Activated T-helper 17 cell treated with anti-CD3 and anti-CD28 coated beads, Interleukin-2, amount 50 U/mL, for 72 hours (primary cell): ENCODE results near the gene EVI2A. TPM values are rescaled to one million over a fixed set of nuclear protein-coding genes. Genes with fewer than 3 reads are reported as not detected.

Experiments
- ATAC-seq: fragments of 150-1000 bp; cut with Tn5 transposase; replicated peaks from 2 replicates; pipeline ENCODE4 v1.10.0; 2021; ENCODE audit warnings: mild to moderate bottlenecking, moderate library complexity
- H3K27ac Mint-ChIP-seq: one replicate; pipeline ENCODE4 v1.8.0; 2022; ENCODE audit warnings: mixed read lengths
- H3K27me3 Mint-ChIP-seq: one replicate; pipeline ENCODE4 v1.8.0; 2022; ENCODE audit warnings: mixed read lengths
- H3K36me3 Mint-ChIP-seq: one replicate; pipeline ENCODE4 v1.8.0; 2022; ENCODE audit warnings: low read depth, mild to moderate bottlenecking, mixed read lengths
- H3K4me1 Mint-ChIP-seq: one replicate; pipeline ENCODE4 v1.8.0; 2022; ENCODE audit warnings: mixed read lengths
- H3K4me3 Mint-ChIP-seq: one replicate; pipeline ENCODE4 v1.8.0; 2022; ENCODE audit warnings: mild to moderate bottlenecking, mixed read lengths
- H3K9me3 Mint-ChIP-seq: one replicate; pipeline ENCODE4 v1.8.0; 2022; ENCODE audit warnings: mixed read lengths
- total RNA-seq, 2 donors: library from RNA; stranded (reverse); gene quantifications; one replicate each; pipeline ENCODE4 v1.2.3, GENCODE V29; 2022

Gene EVI2A
- total RNA-seq, 2 donors from 2014 or later: 11.7 to 21.8 TPM

GRCh38 chr17:31274252-31274651 lies 47.2 kb downstream of the EVI2A start:
- Mint-ChIP-seq H3K27ac (no peak overlapping the region), H3K27me3 (no peaks in the 10 kb centered on the region), H3K4me1 (no peaks in the 10 kb centered on the region), H3K36me3 (peaks cover 6% of the 10 kb centered on the region), H3K9me3 (no peaks in the 10 kb centered on the region), H3K4me3 (no peak overlapping the region)
- ATAC-seq: no peak

GRCh38 chr17:31273516-31273915 lies 47.9 kb downstream of the EVI2A start:
- H3K27ac Mint-ChIP-seq: no peak overlapping the region
- no peak overlapping the region for H3K4me3 Mint-ChIP-seq
- H3K9me3 Mint-ChIP-seq: no peaks in the 10 kb centered on the region
- peaks cover 11% of the 10 kb centered on the region for H3K36me3 Mint-ChIP-seq
- H3K27me3 Mint-ChIP-seq: no peaks in the 10 kb centered on the region
- ATAC-seq: no peak
- H3K4me1 Mint-ChIP-seq: no peaks in the 10 kb centered on the region

- Mint-ChIP-seq H3K4me3 (no peak overlapping the region), H3K9me3 (no peaks in the 10 kb centered on the region), H3K27me3 (no peaks in the 10 kb centered on the region), H3K27ac (no peak overlapping the region), H3K36me3 (peaks cover 16% of the 10 kb centered on the region), H3K4me1 (no peaks in the 10 kb centered on the region)
- no peak for ATAC-seq
Observed at GRCh38 chr17:31272803-31273202, 48.6 kb downstream of the EVI2A start.

GRCh38 chr17:31272236-31272635 lies 49.2 kb downstream of the EVI2A start:
- Mint-ChIP-seq H3K36me3 (peaks cover 21% of the 10 kb centered on the region), H3K27me3 (no peaks in the 10 kb centered on the region), H3K27ac (no peak overlapping the region), H3K4me1 (no peaks in the 10 kb centered on the region), H3K4me3 (no peak overlapping the region), H3K9me3 (no peaks in the 10 kb centered on the region)
- ATAC-seq: no peak

- Mint-ChIP-seq H3K27ac (no peak overlapping the region), H3K9me3 (no peaks in the 10 kb centered on the region), H3K36me3 (peaks cover 33% of the 10 kb centered on the region), H3K4me3 (no peak overlapping the region), H3K4me1 (no peaks in the 10 kb centered on the region), H3K27me3 (no peaks in the 10 kb centered on the region)
- no peak for ATAC-seq
Observed at GRCh38 chr17:31269578-31269983, 51.8 kb downstream of the EVI2A start.

- no peak overlapping the region for H3K27ac Mint-ChIP-seq
- no peaks in the 10 kb centered on the region for H3K4me1 Mint-ChIP-seq
- no peak overlapping the region for H3K4me3 Mint-ChIP-seq
- H3K9me3 Mint-ChIP-seq: no peaks in the 10 kb centered on the region
- H3K36me3 Mint-ChIP-seq: peaks cover 33% of the 10 kb centered on the region
- H3K27me3 Mint-ChIP-seq: no peaks in the 10 kb centered on the region
- no peak for ATAC-seq
Observed at GRCh38 chr17:31269036-31269577, 52.3 kb downstream of the EVI2A start.

Other genes with a start within 250 kb of the EVI2A start
- 10 to 100 TPM; 27.6 to 44.4 TPM for gene NF1, start 226.6 kb downstream of the EVI2A start, total RNA-seq
- under 1 TPM; 0.26 to 0.42 TPM for gene OMG, start 24.4 kb downstream of the EVI2A start, total RNA-seq
- gene EVI2B, start 7.6 kb downstream of the EVI2A start, total RNA-seq: 10 to 100 TPM; 18.5 to 20.7 TPM
- 10 to 100 TPM; 19.7 to 21.7 TPM for gene RAB11FIP4, start 70.1 kb upstream of the EVI2A start, total RNA-seq